Activated CD4-positive, CD25-positive, alpha-beta regulatory T cell treated with anti-CD3 and anti-CD28 coated beads, Interleukin-2, amount 50 U/mL, for 72 hours (primary cell): ENCODE measurements around the gene ARFGAP1.

Experiments used
- DNase-seq: peaks from one replicate; pipeline ENCODE4 v3.0.0; 2021

ARFGAP1 gene

DNA sequence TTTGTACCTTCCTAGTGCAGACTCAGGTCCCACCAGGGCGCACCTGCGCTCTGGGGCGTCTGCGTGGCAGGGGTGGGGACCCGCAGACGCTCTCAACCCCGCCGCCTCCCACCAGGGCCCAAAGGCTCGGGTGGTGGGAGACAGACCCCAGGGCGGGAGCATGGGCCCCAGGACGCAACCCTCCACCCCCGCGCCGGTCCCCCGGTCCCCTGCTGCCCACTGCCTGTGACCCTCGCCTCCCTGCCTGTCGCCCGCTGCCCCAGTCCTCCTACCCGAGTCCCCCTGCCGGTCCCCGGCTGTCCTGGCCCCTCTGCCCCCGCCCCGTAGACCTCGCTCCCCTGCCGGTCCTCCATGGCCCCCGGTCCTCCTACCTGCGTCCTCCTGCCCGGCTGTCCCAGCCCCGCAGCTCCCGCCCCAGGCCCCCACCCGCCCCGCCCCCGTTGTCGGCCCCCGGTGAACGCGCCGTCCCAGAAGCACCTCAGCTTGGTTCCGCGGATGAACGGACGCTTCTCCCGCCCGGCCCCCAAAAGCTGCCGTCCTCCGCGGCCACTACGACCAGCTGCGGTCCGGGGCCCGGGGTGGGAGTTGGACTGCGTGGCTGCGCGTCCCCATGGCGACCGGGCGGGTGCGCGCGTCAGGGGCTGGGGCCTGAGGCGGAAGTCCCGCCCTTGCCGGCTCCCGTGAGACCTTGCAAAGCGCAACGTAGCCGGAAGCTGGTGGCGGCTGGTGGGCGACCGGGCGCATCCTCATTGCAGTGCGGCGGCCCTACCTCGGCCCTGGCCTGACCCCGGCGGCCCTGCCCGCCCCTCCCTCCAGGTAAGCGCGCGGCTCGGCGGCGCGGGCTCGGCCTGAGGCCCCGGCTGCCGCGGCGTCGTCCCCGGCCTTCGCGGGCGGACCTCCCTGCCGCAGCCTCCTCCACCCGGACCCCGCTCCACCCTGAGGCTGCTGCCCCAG lies at the start of gene ARFGAP1:
TSS of gene ARFGAP1 (plus strand) at position 709 of the 954 bp plus-strand sequence. CDS start 2,768 bp downstream, outside the sequence.
- peak; percentile 91 for DNase-seq

- peak; percentile 48 for DNase-seq
Measured at GRCh38 chr20:63223121-63223825, 49.3 kb upstream of the ARFGAP1 start.

DNA sequence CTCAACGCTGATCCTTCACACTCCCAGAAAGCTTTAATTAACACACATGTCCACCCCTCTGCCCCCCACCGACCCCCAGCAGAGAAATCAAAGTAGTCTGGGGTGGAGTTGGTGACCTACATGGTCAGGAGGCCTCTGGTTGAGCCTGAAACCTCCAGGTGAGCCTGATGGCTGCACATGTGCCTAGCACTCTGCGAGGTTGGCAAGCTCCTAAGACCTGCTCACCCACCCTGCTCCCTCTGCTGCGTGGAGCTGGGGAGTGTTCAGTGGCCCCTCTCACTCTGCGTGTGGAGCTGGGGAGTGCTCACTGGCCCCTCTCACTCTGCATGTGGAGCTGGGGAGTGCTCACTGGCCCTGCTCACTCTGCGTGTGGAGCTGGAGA lies 48.8 kb upstream of the ARFGAP1 start:
- no peak for DNase-seq

DNA sequence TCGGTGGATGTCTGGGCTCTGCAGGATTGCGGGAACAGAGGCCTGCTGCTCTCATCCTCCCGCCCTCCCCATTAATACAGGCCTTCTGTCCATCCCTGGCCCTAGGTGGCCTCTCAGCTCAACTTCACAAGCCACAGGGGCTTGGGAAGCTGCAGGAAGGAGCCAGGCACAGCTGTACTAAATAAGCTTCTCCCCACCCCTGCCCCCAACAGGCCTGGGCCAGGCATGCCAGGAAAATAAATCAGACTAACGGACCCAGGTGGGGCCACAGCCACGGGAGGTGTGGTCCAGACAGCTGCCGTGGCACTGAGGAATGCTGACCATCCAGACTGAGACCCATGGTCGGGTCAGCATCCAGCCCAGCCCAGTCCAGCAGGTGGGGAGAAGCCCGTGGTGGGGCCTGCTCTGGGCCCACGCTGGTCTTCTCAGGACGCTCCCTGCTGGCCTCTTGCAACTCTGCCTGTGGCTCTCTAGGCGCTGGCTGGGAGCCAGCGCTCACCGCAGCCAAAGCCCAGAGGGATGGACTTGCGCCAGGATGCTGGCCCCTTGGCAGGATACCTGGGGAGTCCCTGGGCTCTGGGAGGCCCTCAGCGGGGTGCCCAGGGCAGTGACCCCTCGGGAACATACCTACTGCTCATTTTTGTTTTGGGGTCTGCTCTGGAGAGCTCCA lies 48.1 kb upstream of the ARFGAP1 start:
- no peak for DNase-seq

GRCh38 chr20:63225082-63225454 lies 47.5 kb upstream of the ARFGAP1 start:
- no peak for DNase-seq

GRCh38 chr20:63226042-63226943 lies 46.3 kb upstream of the ARFGAP1 start:
- no peak for DNase-seq

DNA sequence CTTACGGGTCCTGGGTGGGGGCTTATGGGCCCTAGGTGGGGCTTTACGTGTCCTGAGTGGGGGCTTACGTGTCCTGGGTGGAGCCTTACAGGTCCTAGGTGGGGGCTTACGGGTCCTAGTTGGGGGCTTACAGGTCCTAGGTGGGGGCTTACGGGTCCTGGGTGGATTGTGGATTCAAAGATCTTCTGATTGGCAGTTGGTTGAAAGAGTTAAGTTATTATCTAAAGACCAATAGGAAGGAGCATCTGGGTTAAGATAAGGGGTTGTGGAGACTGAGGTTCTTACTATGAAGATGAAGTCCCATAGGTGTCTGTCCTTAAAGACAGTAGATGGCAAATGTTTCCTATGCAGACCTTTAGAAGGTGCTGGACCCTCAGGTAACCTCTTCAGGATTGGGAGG lies 45.4 kb upstream of the ARFGAP1 start:
- DNase-seq = no peak

- no peak for DNase-seq
Measured at GRCh38 chr20:63228806-63229205, 43.8 kb upstream of the ARFGAP1 start.

DNA sequence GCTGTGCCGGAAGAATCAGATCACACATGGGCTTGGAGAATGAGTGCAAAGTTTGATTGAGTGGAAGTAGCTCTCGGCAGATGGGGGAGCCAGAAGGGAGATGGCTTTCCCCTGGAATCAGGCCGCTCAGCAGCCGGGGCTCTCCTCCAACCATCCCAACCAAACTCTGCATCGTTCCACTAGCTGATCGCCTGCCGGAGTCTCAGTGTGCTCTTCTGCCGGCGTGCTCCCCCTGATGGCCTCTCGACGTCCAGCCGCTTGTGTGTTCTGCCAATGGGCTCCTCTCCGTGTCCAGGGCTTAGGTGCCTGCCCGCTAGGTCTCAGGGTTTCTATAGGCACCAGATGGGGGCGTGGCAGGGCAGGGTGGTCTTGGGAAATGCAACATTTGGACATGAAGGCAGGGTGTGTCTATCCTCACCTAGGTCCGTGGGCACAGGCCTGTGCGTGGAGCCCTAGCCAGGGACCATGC lies 41.8 kb upstream of the ARFGAP1 start:
- DNase-seq = no peak

DNA sequence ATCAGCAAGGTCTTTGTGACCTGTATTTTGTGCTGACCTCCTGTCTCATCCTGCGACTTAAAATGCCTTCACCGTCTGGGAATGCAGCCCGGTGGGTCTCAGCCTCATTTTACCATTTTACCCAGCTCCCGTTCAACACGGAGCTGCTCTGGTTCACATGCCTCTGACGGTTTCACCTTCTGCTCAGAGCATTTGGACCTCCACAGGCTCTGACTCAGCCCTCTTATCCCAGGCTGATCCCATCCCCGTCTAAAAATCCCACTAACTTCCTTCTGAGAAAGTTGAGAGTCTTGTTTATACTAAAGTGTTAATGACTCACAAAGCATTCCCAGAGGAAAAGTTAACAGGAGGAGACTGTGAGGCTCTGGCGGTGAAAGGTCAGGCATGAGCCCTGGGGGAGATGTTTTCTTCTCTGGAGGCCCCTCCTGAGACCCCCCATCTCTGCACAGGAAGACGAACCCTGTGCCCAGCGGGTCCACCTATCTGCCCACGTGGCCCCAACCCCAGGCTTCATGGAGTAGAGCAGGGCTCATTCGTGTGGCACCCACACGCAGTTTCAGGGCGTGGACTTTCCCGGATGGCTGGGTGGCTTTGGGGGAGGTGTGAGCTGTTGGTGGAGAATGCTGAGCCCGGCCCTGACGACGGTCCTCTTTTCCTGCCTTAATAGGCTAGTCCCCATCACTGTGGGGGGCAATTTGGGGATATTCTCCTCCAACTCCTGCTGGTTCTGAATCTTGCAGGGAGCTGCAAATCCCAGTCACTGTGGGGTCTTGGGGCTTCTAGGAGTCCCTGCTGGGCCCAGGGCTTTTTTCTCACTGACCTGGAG lies 40.2 kb upstream of the ARFGAP1 start:
- no peak for DNase-seq

- no peak for DNase-seq
Measured at GRCh38 chr20:63233061-63233344, 39.6 kb upstream of the ARFGAP1 start.

DNA sequence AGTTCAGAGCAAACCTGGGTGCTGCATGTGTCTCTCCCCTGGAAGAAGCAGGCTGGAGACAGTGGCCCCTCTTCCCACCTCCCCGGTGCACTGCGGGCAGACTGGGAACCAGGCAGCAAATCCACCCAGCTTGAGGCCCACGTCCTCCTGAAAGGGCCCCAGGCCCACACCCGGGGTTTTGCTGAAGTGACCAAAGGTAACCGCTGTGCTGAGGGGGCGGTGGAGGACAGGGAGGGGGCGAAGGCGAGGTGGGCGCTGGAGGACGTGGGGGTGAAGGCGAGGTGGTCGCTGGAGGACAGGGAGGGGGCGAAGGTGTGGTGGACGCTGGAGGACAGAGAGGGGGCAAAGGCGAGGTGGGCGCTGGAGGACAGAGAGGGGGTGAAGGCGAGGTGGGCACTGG lies 38.7 kb upstream of the ARFGAP1 start:
- no peak for DNase-seq

DNA sequence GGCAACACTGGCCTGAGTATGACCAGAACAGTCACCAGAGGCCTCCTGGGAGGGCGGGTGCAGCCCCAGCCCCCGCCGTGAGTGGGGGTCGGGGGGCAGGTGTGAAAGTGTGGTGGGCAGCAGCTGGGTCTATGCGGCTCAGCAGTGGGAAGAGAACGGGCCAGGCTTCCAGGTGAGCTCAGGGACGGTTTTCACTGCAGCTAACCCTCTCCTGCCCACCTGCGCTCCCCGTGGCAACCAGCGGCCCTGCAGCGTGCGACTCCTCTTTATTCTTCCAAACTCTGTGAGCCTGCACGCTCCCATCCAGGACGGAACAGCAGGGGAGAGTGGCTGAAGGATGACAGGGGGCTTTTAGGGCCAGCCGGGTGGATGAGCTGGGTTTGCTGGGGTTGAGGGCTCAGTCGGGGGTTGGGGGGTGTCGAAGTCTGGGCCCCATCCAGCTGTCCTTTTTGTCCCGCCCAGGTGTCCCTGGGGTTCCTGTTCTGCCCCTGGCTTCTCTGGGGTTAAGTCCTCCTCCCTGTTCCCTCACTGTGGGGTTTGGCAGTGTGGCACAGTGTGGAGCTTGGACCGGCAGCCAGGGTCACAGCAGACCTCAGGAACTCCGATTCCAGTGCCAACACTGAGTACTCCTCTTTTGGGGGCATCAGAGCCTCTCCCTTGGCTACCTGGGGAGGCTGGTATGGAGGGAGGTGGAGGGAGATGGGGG lies 37.8 kb upstream of the ARFGAP1 start:
- no peak for DNase-seq

GRCh38 chr20:63235399-63235983 lies 37.1 kb upstream of the ARFGAP1 start, which contains the start of gene BIRC7:
TSS of gene BIRC7 (plus strand) at chr20:63235905. CDS start at chr20:63236097, 192 bp downstream.
- no peak for DNase-seq

DNA sequence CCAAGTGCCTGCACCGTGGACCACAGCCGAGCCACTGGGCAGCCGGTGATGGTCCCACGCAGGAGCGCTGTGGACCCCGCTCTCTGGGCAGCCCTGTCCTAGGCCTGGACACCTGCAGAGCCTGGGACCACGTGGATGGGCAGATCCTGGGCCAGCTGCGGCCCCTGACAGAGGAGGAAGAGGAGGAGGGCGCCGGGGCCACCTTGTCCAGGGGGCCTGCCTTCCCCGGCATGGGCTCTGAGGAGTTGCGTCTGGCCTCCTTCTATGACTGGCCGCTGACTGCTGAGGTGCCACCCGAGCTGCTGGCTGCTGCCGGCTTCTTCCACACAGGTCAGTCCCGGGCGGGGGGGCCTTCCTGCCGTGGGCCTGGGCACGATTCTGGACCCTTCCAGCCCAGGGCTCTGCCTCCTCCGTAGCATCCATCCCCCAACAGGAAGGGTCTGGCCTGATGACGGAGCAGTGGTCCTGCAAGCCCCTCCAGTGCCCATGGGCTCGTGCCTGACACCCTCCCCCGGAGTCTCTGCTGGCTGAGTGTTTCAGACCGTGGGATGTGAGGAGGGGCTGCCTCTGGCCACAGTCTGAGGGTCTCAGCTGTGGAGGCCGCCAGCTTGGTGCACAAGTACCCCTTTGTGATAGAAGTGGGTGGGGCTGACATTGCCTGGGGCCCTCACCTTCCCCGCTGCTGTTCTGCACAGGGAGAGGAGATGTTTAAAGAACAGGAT lies 36.3 kb upstream of the ARFGAP1 start:
- no peak for DNase-seq

DNA sequence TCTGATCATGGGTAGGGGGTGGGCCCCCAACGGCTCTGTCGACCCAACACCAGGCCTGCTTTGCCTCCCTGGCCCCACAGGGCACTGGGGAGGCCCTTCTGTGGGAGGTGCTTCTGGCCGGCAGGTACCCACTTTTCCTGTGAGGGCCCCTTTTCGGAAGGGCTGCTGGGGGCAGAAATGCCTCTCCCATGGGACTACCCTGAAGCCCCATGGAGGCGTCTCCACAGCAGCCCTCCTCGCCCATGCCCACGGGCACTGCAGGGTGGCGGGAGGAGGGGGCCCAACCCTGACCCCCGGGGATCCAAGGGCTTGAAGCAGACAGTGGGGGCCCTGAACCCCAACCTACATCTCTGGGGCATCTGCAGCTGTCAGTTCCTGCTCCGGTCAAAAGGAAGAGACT lies 34.6 kb upstream of the ARFGAP1 start:
- DNase-seq = no peak

- no peak for DNase-seq
Measured at GRCh38 chr20:63238514-63239125, 34.0 kb upstream of the ARFGAP1 start.

- DNase-seq = no peak
Measured at GRCh38 chr20:63239431-63239830, 33.2 kb upstream of the ARFGAP1 start.

DNA sequence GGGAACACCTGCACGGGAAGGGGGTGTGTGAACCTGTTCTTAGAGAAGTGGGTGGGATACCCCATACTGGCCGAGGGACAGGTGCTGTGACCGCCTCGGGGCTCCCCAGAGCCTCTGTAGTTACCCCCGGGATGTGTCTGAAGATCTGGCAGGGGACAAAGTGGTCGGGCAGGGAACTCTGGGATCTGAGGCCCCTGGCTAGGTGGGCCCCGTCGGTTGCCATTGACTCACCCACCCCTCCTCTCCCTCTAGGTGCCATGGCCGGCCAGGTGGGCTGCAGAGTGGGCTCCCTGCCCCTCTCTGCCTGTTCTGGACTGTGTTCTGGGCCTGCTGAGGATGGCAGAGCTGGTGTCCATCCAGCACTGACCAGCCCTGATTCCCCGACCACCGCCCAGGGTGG lies 32.6 kb upstream of the ARFGAP1 start:
- no peak for DNase-seq
